RPMI8226 (cell line): Measurements from ENCODE around the gene SLC25A11.

ENCODE experiments used
- DNase-seq: peaks from one replicate; pipeline ENCODE4 v3.0.0-alpha.2; 2015

SLC25A11 gene

GRCh38 chr17:4939796-4940554 lies at the start of gene SLC25A11, which contains the start of gene RNF167:
Gene SLC25A11, minus strand, starts transcription at chr17:4940046. Its CDS starts 136 bp downstream, at chr17:4939910.
Gene RNF167, plus strand, starts transcription at chr17:4940268. Its CDS starts 642 bp downstream, at chr17:4940910.
- peak; percentile 96 for DNase-seq

- DNase-seq, result no peak
Measured at GRCh38 chr17:4987767-4988567, 48.1 kb upstream of the SLC25A11 start.

GRCh38 chr17:4986951-4987766 lies 47.3 kb upstream of the SLC25A11 start, which contains the start of gene CAMTA2:
Gene CAMTA2, minus strand, starts transcription at chr17:4987675. Its CDS starts 1,453 bp downstream, at chr17:4986222.
- DNase-seq, result peak; percentile 82

- no peak for DNase-seq
Measured at GRCh38 chr17:4986403-4986802, 46.6 kb upstream of the SLC25A11 start.

- DNase-seq, result no peak
Measured at GRCh38 chr17:4982305-4982704, 42.5 kb upstream of the SLC25A11 start.

- DNase-seq, result peak; percentile 52
Measured at GRCh38 chr17:4980644-4981216, 40.9 kb upstream of the SLC25A11 start.

- DNase-seq, result no peak
Measured at GRCh38 chr17:4978726-4979125, 38.9 kb upstream of the SLC25A11 start.

GRCh38 chr17:4974115-4974670 lies 34.3 kb upstream of the SLC25A11 start:
- no peak for DNase-seq

GRCh38 chr17:4973256-4974114 lies 33.6 kb upstream of the SLC25A11 start:
- DNase-seq, result no peak

- DNase-seq, result no peak
Measured at GRCh38 chr17:4972752-4973151, 32.9 kb upstream of the SLC25A11 start.

GRCh38 chr17:4972322-4972721 lies 32.5 kb upstream of the SLC25A11 start:
- DNase-seq, result no peak

GRCh38 chr17:4971826-4972225 lies 32.0 kb upstream of the SLC25A11 start:
- no peak for DNase-seq

- no peak for DNase-seq
Measured at GRCh38 chr17:4970273-4970672, 30.4 kb upstream of the SLC25A11 start.

- DNase-seq, result no peak
Measured at GRCh38 chr17:4969551-4970173, 29.8 kb upstream of the SLC25A11 start.

GRCh38 chr17:4969047-4969550 lies 29.3 kb upstream of the SLC25A11 start:
- DNase-seq, result no peak

- no peak for DNase-seq
Measured at GRCh38 chr17:4968486-4969046, 28.7 kb upstream of the SLC25A11 start.

GRCh38 chr17:4967539-4968485 lies 28.0 kb upstream of the SLC25A11 start, which contains the start of gene SPAG7:
Gene SPAG7, minus strand, starts transcription at chr17:4967817. Its CDS starts 13 bp downstream, at chr17:4967804.
- DNase-seq, result peak; percentile 94

- DNase-seq, result peak; percentile 95
Measured at GRCh38 chr17:4966844-4967538, 27.1 kb upstream of the SLC25A11 start.
